Measurements from ENCODE around the gene OPRD1.
"Not testable (repeated sequence)": the region's sequence is repeated elsewhere in the genome, so short reads cannot be mapped to it uniquely, and the experiment has no call there.

- TF ChIP-seq JUND (IDR thresholded peaks at IDR 0.05); CTCF (IDR thresholded peaks at IDR 0.05; ENCODE audit: low read depth, low read length, missing input control); MAX (IDR thresholded peaks at IDR 0.05); RAD21 (IDR thresholded peaks at IDR 0.05); TAF1 (conservative IDR thresholded peaks at IDR 0.05); YY1 (IDR thresholded peaks at IDR 0.05); FOXA2 (IDR thresholded peaks at IDR 0.05): not testable (repeated sequence)
- TF ChIP-seq, protein P1, sequence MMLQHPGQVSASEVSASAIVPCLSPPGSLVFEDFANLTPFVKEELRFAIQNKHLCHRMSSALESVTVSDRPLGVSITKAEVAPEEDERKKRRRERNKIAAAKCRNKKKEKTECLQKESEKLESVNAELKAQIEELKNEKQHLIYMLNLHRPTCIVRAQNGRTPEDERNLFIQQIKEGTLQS (IDR thresholded peaks at IDR 0.05) = not testable (repeated sequence)
- TF ChIP-seq, protein P2, sequence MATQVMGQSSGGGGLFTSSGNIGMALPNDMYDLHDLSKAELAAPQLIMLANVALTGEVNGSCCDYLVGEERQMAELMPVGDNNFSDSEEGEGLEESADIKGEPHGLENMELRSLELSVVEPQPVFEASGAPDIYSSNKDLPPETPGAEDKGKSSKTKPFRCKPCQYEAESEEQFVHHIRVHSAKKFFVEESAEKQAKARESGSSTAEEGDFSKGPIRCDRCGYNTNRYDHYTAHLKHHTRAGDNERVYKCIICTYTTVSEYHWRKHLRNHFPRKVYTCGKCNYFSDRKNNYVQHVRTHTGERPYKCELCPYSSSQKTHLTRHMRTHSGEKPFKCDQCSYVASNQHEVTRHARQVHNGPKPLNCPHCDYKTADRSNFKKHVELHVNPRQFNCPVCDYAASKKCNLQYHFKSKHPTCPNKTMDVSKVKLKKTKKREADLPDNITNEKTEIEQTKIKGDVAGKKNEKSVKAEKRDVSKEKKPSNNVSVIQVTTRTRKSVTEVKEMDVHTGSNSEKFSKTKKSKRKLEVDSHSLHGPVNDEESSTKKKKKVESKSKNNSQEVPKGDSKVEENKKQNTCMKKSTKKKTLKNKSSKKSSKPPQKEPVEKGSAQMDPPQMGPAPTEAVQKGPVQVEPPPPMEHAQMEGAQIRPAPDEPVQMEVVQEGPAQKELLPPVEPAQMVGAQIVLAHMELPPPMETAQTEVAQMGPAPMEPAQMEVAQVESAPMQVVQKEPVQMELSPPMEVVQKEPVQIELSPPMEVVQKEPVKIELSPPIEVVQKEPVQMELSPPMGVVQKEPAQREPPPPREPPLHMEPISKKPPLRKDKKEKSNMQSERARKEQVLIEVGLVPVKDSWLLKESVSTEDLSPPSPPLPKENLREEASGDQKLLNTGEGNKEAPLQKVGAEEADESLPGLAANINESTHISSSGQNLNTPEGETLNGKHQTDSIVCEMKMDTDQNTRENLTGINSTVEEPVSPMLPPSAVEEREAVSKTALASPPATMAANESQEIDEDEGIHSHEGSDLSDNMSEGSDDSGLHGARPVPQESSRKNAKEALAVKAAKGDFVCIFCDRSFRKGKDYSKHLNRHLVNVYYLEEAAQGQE (IDR thresholded peaks at IDR 0.05) = not testable (repeated sequence)
These were observed 20.0 kb upstream of the OPRD1 start for GRCh38 chr1:28791929-28792328.
